Head of caudate nucleus (tissue), 42 donors: ENCODE data around the gene NEDD9.
A peak's percentile ranks its signal among the peaks of the same experiment; 100 is the strongest.

Experiments
- DNase-seq, 42 donors: peaks; one replicate each; pipeline versions ENCODE4 v3.0.0 to v3.0.0-alpha.2; 2020 to 2021; ENCODE audit warnings: mixed read lengths in 7 of 42
- intact Hi-C: fragments of 100-400 bp; cut with DNase I; formaldehyde crosslinking; loops from one replicate; pipeline ENCODE4 v1.15.0; 2022

Gene NEDD9

GRCh38 chr6:11241154-11241792 is 8.8 kb upstream of the NEDD9 start:
- DNase-seq, result no peak
- intact Hi-C loops, result loop anchor here (10.0 kb wide), 1 partner anchor 254 kb away; no protein-coding TSS in a partner anchor

GRCh38 chr6:11237956-11238355 is 5.5 kb upstream of the NEDD9 start:
- peak in 1 of 42 donors; percentile 20 for DNase-seq
- intact Hi-C loops, result no loop called here

- intact Hi-C loops, result no loop called here
- no peak for DNase-seq
Measured at GRCh38 chr6:11237428-11237827, 5.0 kb upstream of the NEDD9 start.

- no peak for DNase-seq
- intact Hi-C loops, result no loop called here
Measured at GRCh38 chr6:11236915-11237314, 4.4 kb upstream of the NEDD9 start.

- DNase-seq, result no peak
- intact Hi-C loops, result no loop called here
Measured at GRCh38 chr6:11236076-11236750, 3.7 kb upstream of the NEDD9 start.

- no peak for DNase-seq
- intact Hi-C loops, result no loop called here
Measured at GRCh38 chr6:11235062-11235461, 2.6 kb upstream of the NEDD9 start.

- intact Hi-C loops, result no loop called here
- no peak for DNase-seq
Measured at GRCh38 chr6:11233673-11234573, 1.5 kb upstream of the NEDD9 start.

GRCh38 chr6:11232770-11233626 is 530 bp upstream of the NEDD9 start:
- DNase-seq, result no peak
- intact Hi-C loops, result no loop called here

- peak in 11 of 42 donors; percentile 29 to 73 (median 52) for DNase-seq
- intact Hi-C loops, result no loop called here
Measured at GRCh38 chr6:11231564-11232192, 790 bp downstream of the NEDD9 start.

GRCh38 chr6:11231108-11231463 is 1.4 kb downstream of the NEDD9 start:
- DNase-seq, result no peak
- intact Hi-C loops, result no loop called here

- intact Hi-C loops, result no loop called here
- no peak for DNase-seq
Measured at GRCh38 chr6:11230158-11231107, 2.0 kb downstream of the NEDD9 start.

- no peak for DNase-seq
- intact Hi-C loops, result no loop called here
Measured at GRCh38 chr6:11229655-11230046, 2.8 kb downstream of the NEDD9 start.

- intact Hi-C loops, result no loop called here
- no peak for DNase-seq
Measured at GRCh38 chr6:11228935-11229654, 3.4 kb downstream of the NEDD9 start.

- no peak for DNase-seq
- intact Hi-C loops, result no loop called here
Measured at GRCh38 chr6:11227698-11228097, 4.8 kb downstream of the NEDD9 start.

GRCh38 chr6:11226005-11226404 is 6.5 kb downstream of the NEDD9 start:
- intact Hi-C loops, result no loop called here
- DNase-seq, result no peak

GRCh38 chr6:11224966-11225463 is 7.5 kb downstream of the NEDD9 start:
- intact Hi-C loops, result no loop called here
- no peak for DNase-seq
